AG04450 (cell line): ENCODE data around the gene NCBP1. TPM values are rescaled to one million over a fixed set of nuclear protein-coding genes. Genes with fewer than 3 reads are reported as not detected.

Source experiments
- CTCF ChIA-PET: fragments of 300-600, 350-600 bp; formaldehyde crosslinking; extraction: SDS; loops from one replicate; lab custom pipeline; 2022; ENCODE audit warnings: antibody characterized with exemption, inconsistent platforms; lab: Charles Lee
- POLR2A ChIA-PET: fragments of 350-600 bp; formaldehyde crosslinking; extraction: SDS; loops from one replicate; lab custom pipeline; 2021; ENCODE audit warnings: antibody characterized with exemption, inconsistent platforms; lab: Yijun Ruan, JAX
- DNase-seq: peaks from one replicate; pipeline ENCODE4 v3.0.0-alpha.2; 2011; ENCODE audit warnings: low read depth, low spot score
- H3K27ac ChIP-seq: one replicate; pipeline ENCODE4 v1.5.1; 2012; ENCODE audit warnings: low read depth, low read length, control low read depth
- H3K27me3 ChIP-seq: one replicate; pipeline ENCODE4 v1.6.0; 2012; ENCODE audit warnings: low read length; ENCODE audit not compliant: control insufficient read depth, insufficient read depth
- H3K4me3 ChIP-seq: 2 replicates; pipeline ENCODE4 v1.5.1; 2011; ENCODE audit warnings: mild to moderate bottlenecking, low read depth, low read length, control low read depth
- H3K9me3 ChIP-seq: 2 replicates; pipeline ENCODE4 v1.5.1; 2012; ENCODE audit warnings: low read length; ENCODE audit not compliant: control insufficient read depth, insufficient read depth
- polyA plus RNA-seq: library from polyadenylated mRNA; depleted of rRNA; stranded (reverse); fragments of >200 nt; gene quantifications from 2 replicates; pipeline ENCODE4 v1.2.3, GENCODE V29; 2011
- TF ChIP-seq, protein P1 (sequence below): IDR thresholded peaks from 2 replicates; pipeline ENCODE4 v1.5.1; 2011; ENCODE audit warnings: low read depth, low read length, control low read depth, inconsistent platforms

Gene NCBP1
- polyA plus RNA-seq, 1 experiment, result 39.2 TPM

- ChIA-PET POLR2A (no interaction called here), CTCF (interaction anchor here (3.5 kb wide), 1 partner anchor 207 kb away, joined by 21 read pairs; no protein-coding TSS in a partner anchor)
- DNase-seq, result no peak
- Histone ChIP-seq H3K27me3 (no peaks in the 10 kb centered on the region), H3K9me3 (no peaks in the 10 kb centered on the region; the same call in 1 of the 2 replicates), H3K27ac (no peak overlapping the region), H3K4me3 (no peak overlapping the region)
- TF ChIP-seq, protein P1, sequence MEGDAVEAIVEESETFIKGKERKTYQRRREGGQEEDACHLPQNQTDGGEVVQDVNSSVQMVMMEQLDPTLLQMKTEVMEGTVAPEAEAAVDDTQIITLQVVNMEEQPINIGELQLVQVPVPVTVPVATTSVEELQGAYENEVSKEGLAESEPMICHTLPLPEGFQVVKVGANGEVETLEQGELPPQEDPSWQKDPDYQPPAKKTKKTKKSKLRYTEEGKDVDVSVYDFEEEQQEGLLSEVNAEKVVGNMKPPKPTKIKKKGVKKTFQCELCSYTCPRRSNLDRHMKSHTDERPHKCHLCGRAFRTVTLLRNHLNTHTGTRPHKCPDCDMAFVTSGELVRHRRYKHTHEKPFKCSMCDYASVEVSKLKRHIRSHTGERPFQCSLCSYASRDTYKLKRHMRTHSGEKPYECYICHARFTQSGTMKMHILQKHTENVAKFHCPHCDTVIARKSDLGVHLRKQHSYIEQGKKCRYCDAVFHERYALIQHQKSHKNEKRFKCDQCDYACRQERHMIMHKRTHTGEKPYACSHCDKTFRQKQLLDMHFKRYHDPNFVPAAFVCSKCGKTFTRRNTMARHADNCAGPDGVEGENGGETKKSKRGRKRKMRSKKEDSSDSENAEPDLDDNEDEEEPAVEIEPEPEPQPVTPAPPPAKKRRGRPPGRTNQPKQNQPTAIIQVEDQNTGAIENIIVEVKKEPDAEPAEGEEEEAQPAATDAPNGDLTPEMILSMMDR, result no peak
Observed at GRCh38 chr9:97694769-97695168, 61.1 kb downstream of the NCBP1 start.

GRCh38 chr9:97695390-97695789, 61.8 kb downstream of the NCBP1 start:
- Histone ChIP-seq H3K27ac (no peak overlapping the region), H3K4me3 (peak overlapping the region; percentile 11; the same call in 1 of the 2 replicates), H3K9me3 (no peaks in the 10 kb centered on the region; the same call in 1 of the 2 replicates), H3K27me3 (no peaks in the 10 kb centered on the region)
- TF ChIP-seq, protein P1, result no peak
- no peak for DNase-seq
- ChIA-PET POLR2A (no interaction called here), CTCF (interaction anchor here (3.5 kb wide), 1 partner anchor 207 kb away, joined by 21 read pairs; no protein-coding TSS in a partner anchor)

- Histone ChIP-seq H3K27ac (peak overlapping the region; percentile 58), H3K27me3 (no peaks in the 10 kb centered on the region), H3K4me3 (peak overlapping the region; percentile 86), H3K9me3 (no peaks in the 10 kb centered on the region; the same call in 1 of the 2 replicates)
- CTCF ChIA-PET, result interaction anchor here (3.5 kb wide), 1 partner anchor 206 kb away, joined by 21 read pairs; no protein-coding TSS in a partner anchor
- TF ChIP-seq, protein P1, result no peak
- no peak for DNase-seq
- POLR2A ChIA-PET, result interaction anchor here (0.6 to 1.8 kb wide), 3 partner anchors 42 to 86 kb away, joined by 3 to 8 read pairs (median 3); partner anchors contain the start of genes NCBP1 and TSTD2
Observed at GRCh38 chr9:97695995-97696802, 62.6 kb downstream of the NCBP1 start.

DNA sequence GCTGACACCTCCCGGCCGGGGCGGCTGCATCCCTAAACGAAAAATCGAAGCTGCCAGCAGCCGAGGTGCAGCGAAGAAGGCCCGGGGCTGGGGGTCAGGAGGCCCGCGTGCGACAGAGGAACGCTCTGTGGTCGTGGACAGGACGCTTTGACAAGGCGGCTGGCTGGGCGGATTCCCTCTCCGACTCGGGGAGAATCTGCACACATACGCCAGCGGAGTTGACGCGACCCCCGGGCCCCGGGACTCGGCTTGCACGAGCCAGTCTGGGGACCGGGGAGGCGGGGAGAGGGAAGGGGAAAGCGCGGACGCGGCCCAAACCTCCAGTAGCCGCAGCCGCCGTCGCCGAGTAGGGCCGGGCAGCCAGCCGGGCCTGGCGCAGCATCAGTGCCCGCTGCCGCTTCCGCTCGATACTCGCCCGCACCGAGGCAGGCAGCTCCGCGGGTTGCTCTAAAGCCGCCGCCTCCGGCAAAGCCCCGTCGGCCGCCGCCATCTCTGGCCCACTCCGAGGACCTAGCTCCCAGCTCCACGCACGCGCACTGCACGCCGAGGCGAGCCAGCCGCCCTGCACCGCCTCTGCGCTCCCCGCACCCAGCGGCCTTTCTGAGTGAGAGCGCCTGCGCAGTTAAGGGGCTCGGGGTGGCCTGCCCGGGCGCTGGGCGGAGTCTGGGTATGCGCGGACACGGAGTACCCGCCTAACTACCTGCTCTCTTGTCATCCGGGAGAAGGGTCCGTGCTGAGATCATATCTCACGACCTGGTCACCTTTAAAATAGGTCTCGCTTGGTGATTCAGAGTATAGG, 63.4 kb downstream of the NCBP1 start, which contains the start of gene XPA:
Gene XPA (minus strand): TSS at position 538 of the 799 bp plus-strand sequence. CDS start 48 bp downstream, at position 490.
- TF ChIP-seq, protein P1, result no peak
- Histone ChIP-seq H3K9me3 (no peaks in the 10 kb centered on the region; the same call in 1 of the 2 replicates), H3K27me3 (no peaks in the 10 kb centered on the region), H3K27ac (peak within 1 kb of the TSS; percentile 58), H3K4me3 (peak within 1 kb of the TSS; percentile 86)
- ChIA-PET POLR2A (interaction anchor here (0.6 to 1.8 kb wide), 3 partner anchors 64 to 226 kb away, joined by 3 to 8 read pairs (median 3); partner anchors contain the start of genes NCBP1 and TSTD2), CTCF (interaction anchor here (0.6 to 3.5 kb wide), 2 partner anchors 205 to 226 kb away, joined by 7 to 21 read pairs; partner anchors contain the start of gene TRMO)
- DNase-seq, result peak; percentile 59
